GM12878 (cell line): ENCODE measurements around the gene GID4. TPM values are rescaled to one million over a fixed set of nuclear protein-coding genes. Genes with fewer than 3 reads are reported as not detected.

Experiments
- ATAC-seq: fragments of 200-7000 bp; cut with Tn5 transposase; 3 replicates; pipeline ENCODE4 v1.9.1; 2020; ENCODE audit warnings: mild to moderate bottlenecking, moderate library complexity
- BruUV-seq: library from RNA; stranded (reverse); fragments of 400-500 nt; replicated peaks from 2 replicates; lab custom pipeline; 2021; lab: Mats Ljungman, UMichigan
- CTCF ChIA-PET: fragments of 300-600 bp; sonication (Branson Sonifier 250); formaldehyde crosslinking; extraction: SDS; loops from one replicate; lab custom pipeline; 2021; ENCODE audit warnings: inconsistent platforms; lab: Yijun Ruan, JAX
- POLR2A ChIA-PET: fragments of 350-600 bp; formaldehyde crosslinking; extraction: SDS; loops from one replicate; lab custom pipeline; 2021; ENCODE audit warnings: inconsistent platforms; lab: Charles Lee
- RAD21 ChIA-PET: fragments of 300-600 bp; sonication (Branson Sonifier 250); formaldehyde crosslinking; loops from one replicate; lab custom pipeline; 2023; ENCODE audit warnings: antibody characterized with exemption; ENCODE audit not compliant: unreplicated experiment; lab: Charles Lee
- SMC1A ChIA-PET: fragments of 300-600 bp; sonication (Branson Sonifier 250); formaldehyde crosslinking; loops from one replicate; lab custom pipeline; 2023; ENCODE audit not compliant: unreplicated experiment, uncharacterized antibody; lab: Charles Lee
- DNase-seq: peaks from one replicate; pipeline ENCODE4 v3.0.0-alpha.2; 2011; ENCODE audit warnings: low read depth, low spot score
- FAIRE-seq: peaks from 3 replicates; lab custom pipeline; 2011; peaks lifted over from hg19 to GRCh38; lab: Jason Lieb, UNC
- H2AFZ ChIP-seq: 2 replicates; pipeline ENCODE4 v1.6.0; 2011; ENCODE audit warnings: low read depth, low read length, control low read depth; ENCODE audit not compliant: control insufficient read depth
- H3K27ac ChIP-seq: 2 replicates; pipeline ENCODE4 v1.5.1; 2011; ENCODE audit warnings: control low read depth; ENCODE audit not compliant: control insufficient read depth, insufficient read depth
- H3K27me3 ChIP-seq, 2 experiments: replicated peaks in 1 of 2; 2 replicates each; pipeline versions ENCODE4 v1.6.0 to v1.6.1; 2011; ENCODE audit warnings: low read length in 1 of 2; ENCODE audit not compliant: control insufficient read depth in 2 of 2, insufficient read depth in 2 of 2
- H3K36me3 ChIP-seq, 2 experiments: 2 replicates each; pipeline ENCODE4 v1.5.1; 2011; ENCODE audit warnings: low read length in 1 of 2; ENCODE audit not compliant: control insufficient read depth in 2 of 2, insufficient read depth in 2 of 2
- H3K4me1 ChIP-seq: 2 replicates; pipeline ENCODE4 v1.6.1; 2011; ENCODE audit warnings: mild to moderate bottlenecking, low read length, moderate library complexity, mixed read lengths; ENCODE audit not compliant: control insufficient read depth, insufficient read depth
- H3K4me2 ChIP-seq: 2 replicates; pipeline ENCODE4 v1.6.0; 2011; ENCODE audit warnings: control low read depth; ENCODE audit not compliant: control insufficient read depth, insufficient read depth
- H3K4me3 ChIP-seq: fragments of 200-600 bp; sonication (generic); 2 replicates; pipeline ENCODE4 v1.5.1; 2016
- H3K79me2 ChIP-seq: 2 replicates; pipeline ENCODE4 v1.6.0; 2011; ENCODE audit warnings: low read length; ENCODE audit not compliant: control insufficient read depth, insufficient read depth
- H3K9ac ChIP-seq: 2 replicates; pipeline ENCODE4 v1.8.0; 2011; ENCODE audit warnings: low read length, control low read depth, mixed read lengths; ENCODE audit not compliant: control insufficient read depth, insufficient read depth
- H3K9me3 ChIP-seq: replicated peaks from 3 replicates; pipeline ENCODE4 v1.5.1; 2011; ENCODE audit warnings: mild to moderate bottlenecking, low read length; ENCODE audit not compliant: control insufficient read depth, insufficient read depth
- H4K20me1 ChIP-seq: 2 replicates; pipeline ENCODE4 v1.6.0; 2011; ENCODE audit not compliant: control insufficient read depth, insufficient read depth
- ATF7 ChIP-seq: fragments of 450-650 bp; IDR thresholded peaks from 2 replicates; pipeline ENCODE4 v1.6.1; 2016; ENCODE audit warnings: low read depth, mild to moderate bottlenecking
- BRCA1 ChIP-seq: IDR thresholded peaks from 2 replicates; pipeline ENCODE4 v1.6.1; 2011; ENCODE audit warnings: low read depth, low read length, improper control_type of control experiment
- CHD2 ChIP-seq: IDR thresholded peaks from 2 replicates; pipeline ENCODE4 v1.6.1; 2011; ENCODE audit warnings: low read depth, low read length, improper control_type of control experiment, borderline replicate concordance
- PML ChIP-seq: IDR thresholded peaks from 2 replicates; pipeline ENCODE4 v1.6.1; 2012; ENCODE audit warnings: low read length, inconsistent platforms
- RB1 ChIP-seq: fragments of 450-650 bp; formaldehyde crosslinking; IDR thresholded peaks from 2 replicates; pipeline ENCODE4 v1.6.1; 2017; ENCODE audit warnings: mild to moderate bottlenecking, borderline replicate concordance
- RUNX3 ChIP-seq: IDR thresholded peaks from 2 replicates; pipeline ENCODE4 v1.6.1; 2012; ENCODE audit warnings: low read length, inconsistent platforms
- SMC3 ChIP-seq: IDR thresholded peaks from 2 replicates; pipeline ENCODE4 v1.6.1; 2011; ENCODE audit warnings: low read length, improper control_type of control experiment, borderline replicate concordance
- TCF7 ChIP-seq: IDR thresholded peaks from 2 replicates; pipeline ENCODE4 v1.6.1; 2014; ENCODE audit warnings: antibody characterized with exemption, borderline replicate concordance
- ZNF592 ChIP-seq: fragments of 450-650 bp; IDR thresholded peaks from 2 replicates; pipeline ENCODE4 v1.6.1; 2017; ENCODE audit warnings: mild to moderate bottlenecking, moderate library complexity
- WGBS: methylation state at CpG from one replicate; pipeline ENCODE4 v1.1.6; 2016; ENCODE audit warnings: low lambda C conversion rate; ENCODE audit not compliant: insufficient replicate concordance, insufficient coverage; ENCODE audit errors: missing lambda C conversion rate; 5-methylcytosine and 5-hydroxymethylcytosine counted together
- in situ Hi-C: fragments of 300-500 bp; cut with MboI; formaldehyde crosslinking; loops from 9 replicates; pipeline ENCODE4 v1.14.3; 2018; ENCODE audit warnings: mixed read lengths
- intact Hi-C: fragments of 100-400 bp; cut with micrococcal nuclease; formaldehyde crosslinking; loops from one replicate; pipeline ENCODE4 v1.14.2; 2022; ENCODE audit not compliant: unreplicated experiment
- polyA plus RNA-seq, 11 experiments: library from polyadenylated mRNA; depleted of rRNA in 4 of 11; unstranded in 6 of 11; stranded (reverse) in 5 of 11; fragments of >200 nt; fragmentation: Nextera tagmentation in 4 of 11; fragmentation: Illumina TruSeq in 1 of 11; extraction: Ambion mirVana in 4 of 11; extraction: Trizol in 1 of 11; gene quantifications; 1 replicate in 1 of 11; 2 replicates in 10 of 11; pipeline versions ENCODE4 v1.2.1 to v1.2.3, GENCODE V29; 2011 to 2016; ENCODE audit warnings: inconsistent platforms in 2 of 11, missing spikeins in 2 of 11, low read depth in 1 of 11
- total RNA-seq, 4 experiments: library from RNA; depleted of rRNA in 3 of 4; stranded (reverse); fragments of >200 nt in 3 of 4; fragmentation: Illumina TruSeq in 1 of 4; extraction: Trizol in 1 of 4; gene quantifications; 2 replicates each; pipeline versions ENCODE4 v1.2.1 to v1.2.3, GENCODE V29; 2013 to 2021

GID4 gene
- total and polyA plus RNA-seq, 10 of the 15 experiments (the other 5 are each of a cell fraction or from before 2014, with no cell fraction given): 0.93 to 7.3 (median 3.6) TPM

- CTCF ChIA-PET: no interaction called here
- Histone ChIP-seq H3K79me2 (no peaks in the 10 kb centered on the region), H3K9ac (no peak overlapping the region), H2AFZ (no peak overlapping the region), H3K4me3 (no peak overlapping the region), H4K20me1 (no peaks in the 10 kb centered on the region; the same call in 1 of the 2 replicates), H3K27me3 (no peaks in the 10 kb centered on the region), H3K4me1 (no peaks in the 10 kb centered on the region), H3K4me2 (no peak overlapping the region), H3K27ac (no peak overlapping the region), H3K36me3 (no peaks in the 10 kb centered on the region), H3K9me3 (no peaks in the 10 kb centered on the region)
- in situ Hi-C loops: no loop called here
- BruUV-seq: no TSS peak
- DNase-seq: no peak
- SMC1A ChIA-PET: no interaction called here
- FAIRE-seq: no peak
- POLR2A ChIA-PET: interaction anchor here (0.6 kb wide), 1 partner anchor 102 kb away, joined by 5 read pairs; no protein-coding TSS in a partner anchor
- RAD21 ChIA-PET: no interaction called here
- WGBS: 74% methylated on average over 9 of the region's 9 CpGs
- no peak; the same call in 2 of the 3 replicates for ATAC-seq
- no peak for TF ChIP-seq RUNX3
- TF ChIP-seq TCF7: no peak
- TF ChIP-seq CHD2: no peak
- TF ChIP-seq SMC3: no peak
- no peak for TF ChIP-seq ATF7
- no peak for TF ChIP-seq PML
- no peak for TF ChIP-seq BRCA1
- no peak for TF ChIP-seq RB1
- no peak for TF ChIP-seq ZNF592
- TF ChIP-seq, all 136 proteins: peak for 0
- intact Hi-C loops: loop anchor here (10.0 kb wide), 1 partner anchor 665 kb away; no protein-coding TSS in a partner anchor
Observed at GRCh38 chr17:17999364-18000029, 39.7 kb upstream of the GID4 start.
